ENCODE results near the gene LONRF2.
"Not testable (repeated sequence)": the region's sequence is repeated elsewhere in the genome, so short reads cannot be mapped to it uniquely, and the experiment has no call there.

Gene LONRF2

DNA sequence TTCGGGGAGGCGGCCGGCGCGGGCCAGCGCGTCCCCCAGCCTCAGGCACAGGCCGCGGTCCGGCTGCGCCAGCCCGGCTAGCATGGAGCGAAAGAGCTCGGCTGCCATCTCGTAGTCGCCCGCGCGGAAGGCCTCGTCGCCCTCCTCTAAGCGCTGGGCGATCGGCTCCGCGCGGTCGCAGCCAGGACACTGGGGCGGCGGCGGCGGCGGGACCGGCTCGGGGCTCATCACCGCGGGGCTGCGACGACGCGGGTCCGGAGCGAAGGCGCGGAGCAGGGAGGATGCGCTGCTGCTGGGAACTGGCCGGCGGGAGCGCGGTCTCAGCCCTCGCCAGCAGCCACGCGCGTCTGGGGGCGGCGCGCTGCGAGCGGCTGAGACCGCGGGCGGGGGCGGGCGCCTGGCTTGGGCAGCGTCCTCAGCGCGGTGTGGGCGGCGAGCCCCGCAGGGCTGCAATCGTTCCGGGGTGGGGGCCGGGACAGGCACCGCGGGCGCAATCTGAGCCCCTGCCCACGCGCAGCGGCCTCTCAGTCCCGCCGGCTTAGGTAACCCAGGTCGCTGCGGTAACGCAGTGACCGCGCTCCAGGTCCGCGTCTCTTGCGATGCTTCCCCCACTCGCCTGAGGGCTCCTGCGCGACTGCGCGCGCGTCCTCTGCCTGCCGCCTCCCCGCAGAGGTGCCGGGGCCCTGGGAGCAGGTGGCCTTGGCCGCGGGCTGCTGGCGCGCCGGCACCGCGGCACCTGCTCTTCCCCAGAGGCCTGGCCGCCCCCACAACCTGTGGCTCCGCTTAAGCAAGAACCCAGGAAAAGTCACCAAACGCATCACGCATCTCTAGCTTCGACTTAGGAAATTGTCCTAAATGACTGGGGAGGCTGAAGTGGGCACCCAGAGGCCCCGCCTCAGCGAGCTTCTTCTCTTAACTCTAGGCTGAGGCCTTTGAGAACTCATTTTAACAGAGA, at the start of gene LONRF2:
LONRF2 (minus strand) TSS at position 636 of the 955 bp plus-strand sequence; CDS start at position 228, 408 bp downstream.
- DNase-seq = no peak

DNA sequence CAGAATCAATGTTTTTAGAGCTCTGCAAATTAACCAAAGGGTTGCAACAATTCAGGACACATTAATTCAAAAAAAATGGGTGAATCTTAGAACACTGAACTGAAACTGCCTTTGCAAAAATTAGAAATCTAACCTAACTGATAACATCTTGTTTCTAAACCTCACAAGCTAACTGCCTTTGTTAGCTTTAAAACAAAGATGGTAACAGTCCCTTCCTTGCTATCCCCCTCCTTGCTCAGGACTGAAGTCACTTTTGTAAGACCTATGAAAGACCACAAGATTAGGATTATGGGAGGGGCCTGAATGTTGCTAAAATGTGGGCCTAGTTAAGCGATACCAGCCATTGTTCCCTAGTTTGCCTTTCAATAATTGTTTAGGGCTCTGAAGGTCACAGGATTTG, 44.9 kb upstream of the LONRF2 start:
- DNase-seq = no peak

DNA sequence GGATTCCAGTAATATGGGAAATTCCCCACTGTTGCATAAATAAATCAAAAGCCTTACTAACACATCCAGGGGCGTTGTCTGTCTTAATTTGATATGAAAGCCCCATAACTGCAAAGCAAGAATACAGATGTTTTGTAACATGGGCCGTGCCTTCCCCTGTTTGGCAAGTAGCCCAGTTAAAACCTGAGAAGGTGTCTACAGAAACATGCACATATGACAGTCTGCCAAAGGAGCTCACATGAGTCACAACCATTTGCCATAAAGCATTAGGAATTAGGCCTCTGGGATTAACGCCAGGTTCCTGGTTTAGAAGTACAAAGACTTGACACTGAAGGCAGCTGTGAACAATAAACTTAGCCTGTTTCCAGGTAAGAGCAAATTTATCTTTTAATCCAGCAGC, 43.1 kb upstream of the LONRF2 start:
- no peak for DNase-seq

DNA sequence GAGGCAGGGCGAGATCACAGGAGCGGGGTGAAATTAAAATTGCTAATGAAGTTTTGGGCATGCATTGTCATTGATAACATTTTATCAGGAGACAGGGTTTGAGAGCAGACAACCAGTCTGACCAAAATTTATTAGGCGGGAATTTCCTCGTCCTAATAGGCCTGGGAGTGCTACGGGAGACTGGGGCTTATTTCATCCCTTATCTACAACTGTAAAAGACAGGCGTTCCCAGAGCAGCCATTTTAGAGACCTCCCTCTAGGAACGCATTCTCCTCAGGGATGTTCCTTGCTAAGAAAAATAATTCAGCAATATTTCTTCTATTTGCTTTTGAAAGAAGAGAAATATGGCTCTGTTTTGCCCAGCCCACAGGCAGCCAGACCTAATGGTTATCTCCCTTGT, 40.0 kb upstream of the LONRF2 start:
- DNase-seq = not testable (repeated sequence)

DNA sequence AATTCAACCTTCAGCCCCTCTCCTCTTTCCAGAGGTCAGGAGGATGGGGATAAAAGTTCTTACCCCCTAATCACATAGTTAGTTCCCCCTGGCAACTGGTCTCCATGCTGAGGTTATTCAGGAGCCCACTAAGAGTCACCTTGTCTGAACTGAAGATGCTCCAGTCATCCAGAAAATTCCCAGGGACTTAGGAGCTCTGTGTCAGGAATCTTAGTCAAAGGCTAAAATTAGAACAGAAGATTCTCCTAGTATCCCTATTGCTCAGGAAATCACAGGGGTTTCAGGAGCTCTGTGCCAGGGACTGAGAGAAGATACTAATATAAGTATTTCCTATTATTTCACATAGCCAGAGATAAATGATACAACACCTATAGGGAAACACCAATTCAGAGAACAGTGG, 37.3 kb upstream of the LONRF2 start:
- no peak for DNase-seq

DNA sequence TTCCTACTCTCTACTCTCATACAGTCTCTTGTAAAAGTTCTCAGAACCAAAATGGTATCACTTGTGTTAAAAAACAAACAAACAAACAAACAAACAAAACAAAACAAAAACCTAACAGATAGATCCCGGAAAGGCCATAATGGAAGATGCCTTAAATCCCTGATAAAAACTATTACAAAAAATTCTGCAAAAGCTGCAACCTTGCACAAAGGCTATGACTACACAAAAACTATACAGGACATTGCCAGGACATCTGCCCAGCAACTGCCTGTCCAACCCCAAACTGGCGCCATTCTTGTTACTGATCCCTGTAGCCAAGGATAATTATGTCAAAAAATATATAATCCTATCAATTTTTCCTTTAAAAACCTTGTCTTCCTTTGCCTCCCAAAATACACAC, 36.3 kb upstream of the LONRF2 start:
- no peak for DNase-seq

DNA sequence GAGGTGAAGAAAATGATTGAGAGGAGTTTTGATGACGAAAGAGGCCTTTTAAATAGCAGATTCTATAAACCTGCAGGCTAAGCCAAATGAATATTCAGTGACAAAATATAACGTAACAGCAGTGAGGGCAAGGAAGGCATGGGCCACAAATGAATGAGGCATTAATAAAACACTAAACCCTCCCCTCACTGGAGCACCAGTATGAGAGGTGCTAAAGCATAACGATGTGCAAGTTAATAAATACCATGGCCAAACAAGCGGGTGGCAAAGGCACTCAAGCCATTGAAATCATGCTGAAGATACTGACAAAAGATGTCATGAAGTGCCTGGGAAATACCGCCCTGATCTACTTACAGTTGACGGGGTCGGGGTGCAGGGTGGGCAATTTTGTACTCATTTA, 30.2 kb upstream of the LONRF2 start:
- DNase-seq = no peak

DNA sequence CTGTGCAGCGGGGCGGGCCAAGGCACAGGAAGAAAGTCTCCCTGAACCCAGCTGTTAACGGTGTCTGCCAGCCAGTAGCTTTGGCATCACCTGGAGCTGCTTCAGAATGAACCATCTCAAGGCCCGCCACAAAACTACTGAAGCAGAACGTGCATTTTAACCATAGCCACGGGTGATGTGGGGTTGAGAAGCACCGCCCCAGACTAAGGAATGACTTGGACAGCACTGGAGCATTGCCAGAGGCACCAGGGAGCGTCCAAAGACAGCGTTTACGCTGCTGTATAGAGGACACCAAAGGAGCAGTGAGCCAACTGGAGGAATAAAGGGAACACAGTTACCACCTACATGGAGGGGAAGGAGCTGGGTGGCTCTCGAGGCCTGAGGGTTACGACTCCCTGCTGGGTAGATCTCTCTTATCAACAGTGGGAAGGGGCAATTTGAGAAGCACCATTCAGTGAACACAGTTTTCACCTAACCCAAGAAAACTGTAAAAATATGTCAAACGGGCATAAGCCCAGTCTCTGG, 28.4 kb upstream of the LONRF2 start:
- DNase-seq = no peak

DNA sequence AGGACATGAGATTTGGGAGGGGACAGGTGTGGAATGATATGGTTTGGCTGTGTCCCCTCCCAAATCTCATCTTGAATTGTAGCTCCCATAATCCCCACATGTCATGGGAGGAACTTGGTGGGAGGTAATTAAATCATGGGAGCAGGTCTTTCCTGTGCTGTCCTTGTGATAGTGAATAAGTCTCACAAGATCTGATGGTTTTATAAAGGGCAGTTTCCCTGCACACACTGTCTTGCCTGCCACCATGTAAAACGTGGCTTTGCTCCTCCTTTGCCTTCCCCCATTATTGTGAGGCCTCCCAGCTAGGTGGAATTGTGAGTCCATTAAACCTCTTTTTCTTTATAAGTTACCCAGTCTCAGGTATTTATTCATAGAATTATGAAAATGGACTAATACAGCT, 22.8 kb upstream of the LONRF2 start:
- not testable (repeated sequence) for DNase-seq

DNA sequence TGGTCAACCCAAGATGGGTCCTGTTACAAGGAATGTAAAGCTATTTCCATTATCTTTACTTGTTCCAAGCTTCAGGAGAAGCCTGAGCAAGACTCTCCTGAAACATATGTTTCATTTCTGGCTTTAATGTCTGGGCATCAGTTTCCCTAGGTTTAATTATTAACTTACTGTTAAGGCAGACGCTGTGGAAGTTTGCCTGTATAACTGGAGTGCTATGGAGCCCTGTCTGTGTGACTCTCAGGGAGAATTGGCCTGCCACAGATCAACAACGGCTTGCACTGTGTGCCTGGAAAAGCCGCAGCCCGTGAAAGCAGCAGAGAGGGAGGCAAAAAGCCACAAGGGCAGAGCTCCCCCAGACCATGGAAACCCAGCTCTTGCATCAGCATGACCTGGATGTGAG, 22.1 kb upstream of the LONRF2 start:
- no peak for DNase-seq

DNA sequence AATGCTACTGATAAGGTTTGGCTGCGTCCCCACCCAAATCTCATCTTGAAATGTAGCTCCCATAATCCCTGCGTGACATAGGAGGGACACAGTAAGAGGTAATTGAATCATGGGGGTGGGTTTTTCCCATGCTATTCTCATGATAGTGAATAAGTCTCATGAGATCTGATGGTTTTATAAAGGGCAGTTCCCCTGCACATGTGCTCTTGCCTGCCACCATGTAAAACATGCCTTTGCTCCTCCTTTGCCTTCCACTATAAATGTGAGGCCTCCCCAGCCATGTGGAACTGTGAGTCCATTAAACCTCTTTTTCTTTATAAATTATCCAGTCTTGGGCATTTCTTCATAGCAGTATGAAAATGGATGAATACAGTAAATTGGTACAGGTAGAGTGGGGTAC, 20.2 kb upstream of the LONRF2 start:
- DNase-seq = not testable (repeated sequence)

DNA sequence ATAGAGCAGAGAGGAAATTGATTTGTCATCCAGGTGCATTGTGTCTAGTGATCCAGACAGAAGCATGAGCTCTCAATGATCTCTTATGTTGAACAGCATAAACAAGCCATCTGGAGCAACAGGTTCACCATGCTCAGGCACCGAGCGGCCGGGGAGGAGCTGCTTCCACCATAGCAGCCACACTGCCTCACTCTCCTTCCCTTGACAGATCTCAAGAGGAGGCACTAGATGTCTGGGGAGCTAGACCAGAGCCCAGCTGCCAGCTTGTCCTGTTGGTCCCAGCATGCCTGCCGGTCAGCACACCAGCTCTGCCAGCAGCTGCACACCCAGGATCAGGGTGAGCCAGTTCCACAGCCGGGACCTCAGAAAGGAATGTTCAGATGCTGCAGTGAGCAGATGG, 17.5 kb upstream of the LONRF2 start:
- no peak for DNase-seq

DNA sequence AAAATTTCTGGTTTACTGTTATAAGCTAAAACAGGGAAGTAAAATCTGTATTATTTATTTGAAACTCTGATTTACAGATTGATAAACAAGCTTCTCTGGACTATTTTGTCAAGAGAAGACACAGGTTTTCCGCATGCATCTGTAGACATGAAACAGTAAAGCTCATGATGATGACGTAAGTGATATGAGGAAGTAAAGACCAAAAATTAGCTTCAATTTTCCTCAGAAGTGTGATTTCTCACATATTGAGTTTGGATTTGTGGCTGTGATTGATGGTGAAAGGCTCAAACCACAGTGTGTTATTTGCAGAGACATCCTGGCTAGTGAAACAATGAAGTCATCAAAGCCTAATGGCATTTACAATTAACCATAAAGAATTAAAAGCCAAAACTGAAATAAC, 12.6 kb upstream of the LONRF2 start:
- DNase-seq = no peak

DNA sequence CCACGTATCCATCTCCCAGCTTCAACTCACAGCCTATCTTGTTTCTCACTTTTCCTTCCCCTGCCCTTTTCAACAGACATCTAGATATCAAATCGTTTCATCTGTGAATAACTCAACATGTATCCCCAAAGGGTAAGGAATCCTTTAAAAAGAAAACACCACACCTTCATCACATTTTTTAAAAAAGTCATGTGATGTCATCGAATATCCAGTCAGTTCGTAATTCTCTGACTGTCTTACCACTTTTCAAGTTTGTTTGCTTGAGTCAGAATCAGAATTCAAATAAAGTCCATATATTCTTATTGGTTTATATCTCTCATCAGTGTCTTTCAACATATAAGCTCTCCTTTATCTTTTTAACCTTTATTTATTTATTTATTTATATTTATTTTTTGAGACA, 5.4 kb upstream of the LONRF2 start:
- DNase-seq = no peak

DNA sequence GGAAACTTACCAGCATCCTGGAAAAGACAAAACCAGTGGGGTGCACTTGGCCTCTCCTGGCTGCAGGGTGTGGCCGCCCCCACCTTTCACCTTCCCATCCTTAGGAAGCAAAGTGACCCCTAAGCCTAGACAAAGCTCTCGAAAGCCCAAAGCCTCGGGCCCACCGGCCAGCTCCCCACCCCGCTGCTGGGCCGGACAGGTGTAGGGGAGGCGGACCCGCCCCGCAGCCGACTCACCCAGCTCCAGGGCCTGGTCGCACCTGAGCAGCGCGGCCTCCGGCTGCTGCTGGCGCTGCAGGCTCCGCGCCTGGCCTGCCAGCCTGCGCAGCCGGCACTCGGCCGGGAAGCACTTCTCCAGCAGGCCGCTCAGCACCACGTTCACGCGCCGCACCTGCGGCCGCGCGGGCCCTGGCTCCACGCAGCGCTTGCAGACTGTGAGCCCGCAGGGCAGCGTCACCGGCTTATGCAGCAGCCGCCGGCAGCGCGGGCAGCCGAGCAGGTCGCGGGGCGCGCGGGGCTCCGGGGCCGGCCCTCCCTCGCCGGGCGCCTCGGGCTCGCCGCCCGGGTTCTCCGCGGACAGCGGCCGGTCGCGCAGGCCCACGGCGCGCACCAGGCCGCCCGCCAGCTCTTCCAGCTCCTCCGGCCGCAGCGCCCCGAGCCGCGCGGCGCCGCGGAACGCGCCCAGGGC, 979 bp downstream of the LONRF2 start:
- no peak for DNase-seq

DNA sequence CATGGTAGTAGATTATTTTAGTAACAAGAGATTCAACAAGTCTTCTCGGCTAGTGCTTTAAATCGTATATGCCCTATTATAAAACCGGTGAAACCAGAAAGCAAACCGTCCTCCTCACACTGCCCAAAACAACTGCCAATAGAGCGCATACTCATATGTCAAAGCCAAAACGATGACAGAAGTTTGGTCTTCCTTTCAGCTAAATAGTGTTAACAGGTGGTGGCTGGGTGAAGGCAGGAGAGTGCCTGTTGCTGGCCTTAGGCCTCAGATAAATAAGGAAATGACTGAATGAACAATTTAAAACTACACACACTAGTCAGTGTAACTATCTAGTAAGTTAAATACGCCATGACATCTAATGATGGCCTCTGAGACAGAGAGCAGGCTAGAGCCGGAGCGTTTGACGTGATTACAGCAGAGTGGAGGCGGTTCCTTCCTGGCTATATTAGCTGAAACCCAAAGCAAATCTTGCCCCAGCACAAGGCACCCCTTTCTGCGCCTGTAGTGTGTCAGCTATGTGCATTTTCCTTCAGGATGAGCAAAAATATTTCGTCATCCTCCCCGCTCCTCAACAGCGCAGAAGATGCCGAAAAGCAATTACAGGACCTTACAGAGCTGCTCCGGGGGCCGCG, 1.6 kb downstream of the LONRF2 start:
- DNase-seq = no peak

DNA sequence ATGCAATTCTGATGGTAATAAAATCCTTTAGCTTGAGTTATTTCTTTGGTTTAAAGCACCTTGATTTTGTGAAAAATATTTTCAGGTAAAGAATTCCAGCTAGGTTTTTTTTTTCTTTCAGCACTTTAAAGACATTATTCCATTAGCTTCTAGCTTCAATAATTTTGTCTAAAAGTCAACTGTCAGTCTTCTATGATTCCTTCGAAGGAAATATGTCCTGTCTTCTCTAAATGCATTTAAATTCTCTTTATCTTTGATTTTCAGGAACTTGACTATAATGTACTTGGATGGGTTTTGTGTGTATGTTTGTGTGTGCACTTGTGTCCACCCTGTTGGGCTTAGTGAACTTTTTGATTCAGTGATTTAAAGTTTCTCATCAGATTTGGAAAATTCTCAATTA, 4.7 kb downstream of the LONRF2 start:
- DNase-seq = no peak

DNA sequence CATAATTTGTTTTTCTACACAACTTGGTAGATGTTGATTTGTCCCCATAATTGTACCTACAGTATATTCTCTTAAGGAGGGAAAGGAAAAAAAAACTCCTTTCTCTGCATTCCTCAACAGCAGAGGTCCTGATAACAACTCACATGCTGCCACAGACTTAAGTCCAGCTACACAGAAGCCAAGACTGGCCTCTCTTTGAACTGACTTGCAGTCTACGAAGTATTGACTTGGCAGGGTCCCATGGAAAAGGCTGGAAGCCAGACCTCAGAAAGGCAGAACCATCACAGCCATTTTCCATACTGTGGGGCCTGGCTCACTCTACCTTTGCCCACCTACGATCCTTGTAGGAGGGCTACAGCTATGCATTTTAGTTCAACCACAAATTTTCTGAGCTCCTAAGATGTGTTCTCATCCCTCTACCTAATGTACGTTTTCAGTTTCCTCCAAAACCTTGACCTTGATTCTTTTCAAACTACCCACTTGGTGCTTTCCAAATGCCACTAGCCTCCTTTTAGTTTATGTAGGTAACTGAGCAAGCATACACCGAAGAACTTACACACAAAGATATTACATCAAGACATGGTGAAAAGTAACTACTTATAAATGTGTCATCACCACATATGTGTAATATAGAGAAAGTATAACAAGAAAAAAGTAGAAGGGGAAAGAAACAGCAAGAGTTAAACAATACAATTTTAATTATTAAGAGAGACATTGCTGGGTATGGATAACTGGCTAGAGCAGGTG, 12.2 kb downstream of the LONRF2 start:
- no peak for DNase-seq

DNA sequence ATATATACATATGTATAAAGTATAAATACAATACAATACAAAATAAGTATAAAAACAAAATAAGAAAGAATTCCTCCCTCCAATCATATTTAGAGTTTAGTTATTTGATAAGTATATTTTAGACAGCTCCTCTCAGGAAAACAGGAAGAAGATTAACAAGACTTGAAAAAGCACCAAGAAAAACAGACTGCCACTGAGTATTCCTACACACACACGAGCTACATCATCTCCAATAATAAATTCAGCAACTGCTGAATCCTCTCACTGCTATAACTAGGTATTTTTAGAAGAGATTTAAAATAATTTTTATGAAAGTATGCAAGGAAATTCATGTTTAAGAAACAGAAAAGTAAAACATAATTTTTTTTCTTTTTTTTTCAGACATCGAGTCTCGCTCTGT, 13.0 kb downstream of the LONRF2 start:
- no peak for DNase-seq

DNA sequence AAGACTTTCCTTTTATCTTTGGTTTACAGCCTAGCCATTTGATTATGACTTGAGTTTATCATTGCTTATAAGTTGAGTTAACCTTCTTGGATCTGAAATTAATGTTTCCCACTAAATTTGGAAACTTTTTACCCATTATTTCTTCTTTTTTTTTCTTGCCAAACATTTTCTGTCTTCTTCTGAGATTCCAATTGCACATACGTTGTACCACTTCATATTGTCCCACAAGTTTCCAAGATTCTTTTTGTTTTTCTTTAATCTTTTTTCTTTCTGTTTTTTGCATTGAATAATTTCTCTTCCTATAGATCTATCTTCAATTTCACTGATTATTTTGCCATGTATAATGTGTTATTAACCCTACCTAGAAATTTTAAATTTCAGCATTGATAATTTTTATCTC, 18.6 kb downstream of the LONRF2 start:
- no peak for DNase-seq

DNA sequence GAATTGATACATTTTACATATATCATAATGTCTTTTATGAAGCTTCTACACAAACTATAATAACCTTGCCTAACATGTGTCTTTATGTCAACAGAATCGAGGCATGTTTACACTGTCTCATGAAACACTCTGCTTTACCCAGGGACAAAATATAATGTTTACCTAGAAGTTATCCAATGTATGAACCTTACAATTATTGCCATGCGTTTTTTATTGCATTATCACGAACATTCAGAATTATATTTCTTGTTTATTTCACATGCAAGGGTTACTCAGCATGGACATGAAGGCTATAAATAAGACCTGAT, 19.8 kb downstream of the LONRF2 start:
- DNase-seq = no peak

DNA sequence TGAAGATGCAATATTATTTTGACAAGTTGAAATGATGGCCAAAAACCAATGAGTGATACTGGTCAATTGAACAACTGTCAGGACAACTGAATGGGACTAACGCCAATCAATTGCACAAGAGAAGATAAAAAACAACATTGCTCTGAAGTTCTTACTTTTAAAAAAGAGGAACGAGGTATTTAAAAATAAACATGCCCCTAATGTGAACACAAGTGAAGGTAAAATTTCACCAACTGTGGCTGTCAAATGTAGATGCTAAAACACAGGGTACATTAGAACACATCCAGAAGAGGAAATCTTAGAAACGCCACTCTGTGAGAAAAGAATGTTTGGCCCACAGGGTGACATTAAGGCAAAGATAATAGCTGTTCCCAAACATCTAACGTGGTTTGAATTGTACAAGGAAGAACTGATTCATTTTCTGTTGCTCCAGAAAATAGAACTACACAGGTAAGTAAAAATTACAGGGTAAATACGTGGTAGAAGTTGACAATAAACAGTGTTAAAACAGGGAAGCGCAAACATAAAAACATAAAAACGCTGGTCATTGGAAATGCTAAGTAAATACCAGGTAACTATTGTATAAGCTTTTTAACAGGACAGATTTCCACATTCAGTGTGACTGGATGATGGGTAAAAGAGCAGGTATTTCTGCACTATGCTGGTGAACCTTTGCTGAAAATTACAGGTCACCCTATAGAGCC, 20.3 kb downstream of the LONRF2 start:
- no peak for DNase-seq
